HepG2 (cell line): Measurements from ENCODE around the gene C1orf35. TPM values are rescaled to one million over a fixed set of nuclear protein-coding genes. Genes with fewer than 3 reads are reported as not detected.

ENCODE experiments used
- CAMTA2 ChIP-seq: sonication (generic); formaldehyde crosslinking; IDR thresholded peaks from 2 replicates; pipeline ENCODE4 v1.4.0; 2020; ENCODE audit warnings: mild to moderate bottlenecking, missing genetic modification reagents, borderline replicate concordance
- GATAD1 ChIP-seq: IDR thresholded peaks from 2 replicates; pipeline ENCODE4 v1.6.1; 2016; ENCODE audit warnings: missing genetic modification reagents, missing compliant biosample characterization
- HES4 ChIP-seq: sonication (generic); formaldehyde crosslinking; IDR thresholded peaks from 2 replicates; pipeline ENCODE4 v1.9.0; 2021; ENCODE audit warnings: mild to moderate bottlenecking, missing genetic modification reagents, borderline replicate concordance
- MEIS1 ChIP-seq: sonication (generic); formaldehyde crosslinking; IDR thresholded peaks from 2 replicates; pipeline ENCODE4 v1.9.0; 2021; ENCODE audit warnings: mild to moderate bottlenecking, missing genetic modification reagents, moderate library complexity, borderline replicate concordance
- NR1H2 ChIP-seq: sonication (generic); formaldehyde crosslinking; IDR thresholded peaks from 2 replicates; pipeline ENCODE4 v1.8.1; 2022; ENCODE audit warnings: low read depth, missing genetic modification reagents, borderline replicate concordance
- NRL ChIP-seq: sonication (generic); formaldehyde crosslinking; IDR thresholded peaks from 2 replicates; pipeline ENCODE4 v1.5.0; 2020; ENCODE audit warnings: missing genetic modification reagents, mild to moderate bottlenecking, moderate library complexity, borderline replicate concordance
- TCF12 ChIP-seq, 2 experiments: fragments of 450-650 bp in 1 of 2; sonication (generic) in 1 of 2; formaldehyde crosslinking in 1 of 2; IDR thresholded peaks; 2 replicates each; pipeline versions ENCODE4 v1.6.1 to v1.8.0; 2017 to 2022; ENCODE audit warnings: antibody characterized with exemption in 1 of 2, mild to moderate bottlenecking in 1 of 2, missing genetic modification reagents in 1 of 2, moderate library complexity in 1 of 2
- ZNF331 ChIP-seq: sonication (generic); formaldehyde crosslinking; IDR thresholded peaks from 2 replicates; pipeline ENCODE4 v1.4.0; 2020; ENCODE audit warnings: missing genetic modification reagents
- ZNF614 ChIP-seq: IDR thresholded peaks from 2 replicates; pipeline ENCODE4 v1.6.1; 2018; ENCODE audit warnings: missing biosample characterization, missing genetic modification reagents, inconsistent platforms, borderline replicate concordance
- polyA plus RNA-seq, 8 experiments: library from polyadenylated mRNA; depleted of rRNA in 3 of 8; stranded (reverse) in 7 of 8; unstranded in 1 of 8; fragments of >200 nt; fragmentation: Illumina TruSeq in 4 of 8; extraction: Trizol in 4 of 8; gene quantifications; 2 replicates each; pipeline versions ENCODE4 v1.2.1 to v1.2.3, GENCODE V29; 2011 to 2016; ENCODE audit warnings: low read depth in 4 of 8, missing spikeins in 1 of 8, mixed read lengths in 1 of 8; ENCODE audit not compliant: insufficient read depth in 1 of 8
- total RNA-seq, 5 experiments: library from RNA; depleted of rRNA; stranded (reverse); fragments of >200 nt; fragmentation: Illumina TruSeq; extraction: Trizol; gene quantifications; 2 replicates each; pipeline ENCODE4 v1.2.3, GENCODE V29; 2016; ENCODE audit warnings: low read depth in 1 of 5
- TF ChIP-seq, protein P1 (sequence below): sonication (generic); formaldehyde crosslinking; IDR thresholded peaks from 2 replicates; pipeline ENCODE4 v1.5.1; 2020; ENCODE audit warnings: missing genetic modification reagents, mild to moderate bottlenecking, borderline replicate concordance
- TF ChIP-seq, protein P2 (sequence below): sonication (generic); formaldehyde crosslinking; IDR thresholded peaks from 2 replicates; pipeline ENCODE4 v1.8.0; 2022; ENCODE audit warnings: mild to moderate bottlenecking, missing genetic modification reagents, moderate library complexity
- TF ChIP-seq, protein P3 (sequence below): IDR thresholded peaks from 2 replicates; pipeline ENCODE4 v1.6.1; 2012; ENCODE audit warnings: inconsistent platforms

The C1orf35 gene
- total and polyA plus RNA-seq, 2 of the 13 experiments (the other 11 are each of a cell fraction or from before 2014, with no cell fraction given), result 8.1 to 19.3 TPM

DNA sequence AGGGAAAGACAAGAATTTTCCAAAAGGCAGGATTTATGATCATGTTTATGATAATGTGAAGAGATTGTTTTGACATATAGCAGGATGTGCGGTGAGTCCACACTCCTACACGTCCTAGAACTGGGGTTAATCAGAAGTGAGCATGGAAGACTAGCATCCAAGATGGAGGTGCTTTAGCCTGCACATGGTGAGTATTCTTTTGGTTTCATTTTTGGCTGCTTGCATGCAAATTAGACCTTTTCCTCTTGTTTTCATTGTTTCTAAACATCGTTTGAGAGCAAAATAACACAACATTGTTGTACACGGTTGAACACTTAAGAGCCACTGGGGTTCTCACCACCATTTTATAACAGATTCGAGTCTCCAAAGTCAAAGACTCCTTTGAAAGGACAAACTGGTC lies 22.1 kb upstream of the C1orf35 start (continued):
- no peak for TF ChIP-seq CAMTA2
- TF ChIP-seq, protein P1, sequence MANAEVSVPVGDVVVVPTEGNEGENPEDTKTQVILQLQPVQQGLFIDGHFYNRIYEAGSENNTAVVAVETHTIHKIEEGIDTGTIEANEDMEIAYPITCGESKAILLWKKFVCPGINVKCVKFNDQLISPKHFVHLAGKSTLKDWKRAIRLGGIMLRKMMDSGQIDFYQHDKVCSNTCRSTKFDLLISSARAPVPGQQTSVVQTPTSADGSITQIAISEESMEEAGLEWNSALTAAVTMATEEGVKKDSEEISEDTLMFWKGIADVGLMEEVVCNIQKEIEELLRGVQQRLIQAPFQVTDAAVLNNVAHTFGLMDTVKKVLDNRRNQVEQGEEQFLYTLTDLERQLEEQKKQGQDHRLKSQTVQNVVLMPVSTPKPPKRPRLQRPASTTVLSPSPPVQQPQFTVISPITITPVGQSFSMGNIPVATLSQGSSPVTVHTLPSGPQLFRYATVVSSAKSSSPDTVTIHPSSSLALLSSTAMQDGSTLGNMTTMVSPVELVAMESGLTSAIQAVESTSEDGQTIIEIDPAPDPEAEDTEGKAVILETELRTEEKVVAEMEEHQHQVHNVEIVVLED (CRISPR knock-in tag), result no peak
- no peak for TF ChIP-seq HES4 (CRISPR knock-in tag)
- no peak for TF ChIP-seq MEIS1
- TF ChIP-seq, protein P2, sequence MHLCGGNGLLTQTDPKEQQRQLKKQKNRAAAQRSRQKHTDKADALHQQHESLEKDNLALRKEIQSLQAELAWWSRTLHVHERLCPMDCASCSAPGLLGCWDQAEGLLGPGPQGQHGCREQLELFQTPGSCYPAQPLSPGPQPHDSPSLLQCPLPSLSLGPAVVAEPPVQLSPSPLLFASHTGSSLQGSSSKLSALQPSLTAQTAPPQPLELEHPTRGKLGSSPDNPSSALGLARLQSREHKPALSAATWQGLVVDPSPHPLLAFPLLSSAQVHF (CRISPR knock-in tag), result no peak
- no peak for TF ChIP-seq TCF12 (IDR thresholded peaks at IDR 0.05)
- TF ChIP-seq TCF12 (CRISPR knock-in tag; IDR thresholded peaks at IDR 0.05), result no peak
- TF ChIP-seq GATAD1 (CRISPR knock-in tag), result no peak
- no peak for TF ChIP-seq ZNF331 (CRISPR knock-in tag)
- TF ChIP-seq, protein P3, sequence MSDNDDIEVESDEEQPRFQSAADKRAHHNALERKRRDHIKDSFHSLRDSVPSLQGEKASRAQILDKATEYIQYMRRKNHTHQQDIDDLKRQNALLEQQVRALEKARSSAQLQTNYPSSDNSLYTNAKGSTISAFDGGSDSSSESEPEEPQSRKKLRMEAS, result no peak
- no peak for TF ChIP-seq NR1H2 (CRISPR knock-in tag)
- TF ChIP-seq NRL (CRISPR knock-in tag), result no peak
- no peak for TF ChIP-seq ZNF614
